IPS-11a (cell line): ENCODE measurements around the gene SLC39A6.

Experiments used
- H3K4me3 ChIP-seq: one replicate; pipeline ENCODE4 v1.5.1; 2013; ENCODE audit warnings: low read depth, low read length, control low read depth

SLC39A6 gene

DNA sequence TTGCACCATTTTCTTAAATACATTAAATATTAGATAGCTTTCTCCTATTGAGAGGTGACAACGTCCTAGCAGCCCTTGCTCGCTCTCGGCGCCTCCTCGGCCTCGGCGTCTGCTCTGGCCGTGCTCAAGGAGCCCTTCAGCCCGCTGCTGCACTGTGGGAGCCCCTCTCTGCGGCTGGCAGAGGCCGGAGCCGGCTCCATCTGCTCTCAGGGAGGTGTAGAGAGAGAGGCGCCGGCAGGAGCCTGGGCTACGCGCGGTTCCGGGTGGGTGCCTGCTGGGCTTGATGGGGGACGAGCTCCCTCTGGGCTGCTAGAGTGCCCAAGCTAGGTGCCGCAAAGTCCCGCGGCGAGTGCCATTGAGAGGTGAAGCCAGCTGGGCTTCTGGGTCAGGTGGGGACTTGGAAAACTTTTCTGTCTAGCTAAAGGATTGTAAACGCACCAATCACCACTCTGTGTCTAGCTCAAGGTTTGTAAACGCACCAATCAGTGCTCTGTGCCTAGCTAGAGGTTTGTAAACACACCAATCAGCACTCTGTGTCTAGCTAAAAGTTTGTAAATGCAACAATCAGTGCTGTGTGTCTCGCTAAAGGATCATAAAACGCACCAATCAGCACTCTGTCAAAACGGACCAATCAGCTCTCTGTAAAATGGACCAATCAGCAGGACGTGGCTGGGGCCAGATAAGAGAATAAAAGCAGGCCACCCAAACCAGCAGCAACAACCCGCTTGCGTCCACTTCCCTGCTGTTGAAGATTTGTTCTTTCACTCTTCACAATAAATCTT, 64.9 kb downstream of the SLC39A6 start:
- H3K4me3 ChIP-seq, result no peak overlapping the region

DNA sequence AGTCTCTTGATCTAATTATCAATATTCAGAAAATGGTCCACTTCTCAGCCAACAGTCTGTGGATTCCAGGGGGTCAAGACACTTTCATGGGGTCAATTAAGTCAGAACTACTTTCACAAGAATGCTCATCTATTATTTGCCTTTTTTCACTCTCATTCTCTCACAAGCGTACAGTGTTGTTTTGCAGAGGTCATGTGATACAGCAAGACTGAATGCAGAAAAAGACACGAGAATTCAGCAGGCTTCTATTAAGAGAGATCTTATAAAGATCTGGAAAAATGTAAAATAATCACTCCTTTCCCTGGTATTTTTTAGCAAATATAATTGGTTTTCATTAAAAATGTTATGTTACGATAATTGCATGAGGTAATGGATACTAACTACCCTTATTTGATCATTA, 70.5 kb downstream of the SLC39A6 start:
- no peak overlapping the region for H3K4me3 ChIP-seq
